ENCODE results near the gene TLK2. TPM values are rescaled to one million over a fixed set of nuclear protein-coding genes. Genes with fewer than 3 reads are reported as not detected.
"Not testable (repeated sequence)": the region's sequence is repeated elsewhere in the genome, so short reads cannot be mapped to it uniquely, and the experiment has no call there.

The TLK2 gene
- total RNA-seq, 1 donor from 2014 or later = 51.0 TPM

GRCh38 chr17:62558941-62559340, 80.3 kb downstream of the TLK2 start:
- DNase-seq (ENCODE audit: low read depth in 2 of 2) = not testable (repeated sequence)

DNA sequence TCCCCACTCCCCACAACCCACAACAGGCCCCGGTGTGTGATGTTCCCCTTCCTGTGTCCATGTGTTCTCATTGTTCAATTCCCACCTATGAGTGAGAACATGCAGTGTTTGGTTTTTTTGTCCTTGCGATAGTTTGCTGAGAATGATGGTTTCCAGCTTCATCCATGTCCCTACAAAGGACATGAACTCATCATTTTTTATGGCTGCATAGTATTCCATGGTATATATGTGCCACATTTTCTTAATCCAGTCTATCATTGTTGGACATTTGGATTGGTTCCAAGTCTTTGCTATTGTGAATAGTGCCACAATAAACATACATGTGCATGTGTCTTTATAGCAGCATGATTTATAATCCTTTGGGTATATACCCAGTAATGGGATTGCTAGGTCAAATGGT, 82.3 kb downstream of the TLK2 start:
- DNase-seq (ENCODE audit: low read depth in 2 of 2) = not testable (repeated sequence)

DNA sequence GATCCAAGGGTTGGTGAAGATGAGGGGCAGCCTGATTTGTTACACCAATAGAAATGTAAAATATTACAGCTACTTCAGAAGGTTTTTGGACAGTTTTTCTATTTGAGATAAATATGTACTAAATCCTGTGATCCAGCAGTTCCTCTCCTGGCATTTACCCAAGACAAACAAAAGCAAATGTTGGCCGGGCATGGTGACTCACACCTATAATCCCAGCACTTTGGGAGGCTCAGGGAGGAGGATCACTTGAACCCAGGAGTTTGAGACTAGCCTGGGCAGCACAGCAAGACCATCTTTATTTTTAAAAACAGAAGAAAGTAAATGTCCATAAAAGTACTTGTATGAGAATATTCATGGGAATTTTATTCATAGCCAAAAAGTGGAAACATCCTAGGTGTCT, 84.0 kb downstream of the TLK2 start:
- peak; percentile 76 to 90 for DNase-seq (ENCODE audit: low read depth in 2 of 2)

- peak; percentile 43 to 86 for DNase-seq (ENCODE audit: low read depth in 2 of 2)
Measured at GRCh38 chr17:62565817-62566216, 87.2 kb downstream of the TLK2 start.

DNA sequence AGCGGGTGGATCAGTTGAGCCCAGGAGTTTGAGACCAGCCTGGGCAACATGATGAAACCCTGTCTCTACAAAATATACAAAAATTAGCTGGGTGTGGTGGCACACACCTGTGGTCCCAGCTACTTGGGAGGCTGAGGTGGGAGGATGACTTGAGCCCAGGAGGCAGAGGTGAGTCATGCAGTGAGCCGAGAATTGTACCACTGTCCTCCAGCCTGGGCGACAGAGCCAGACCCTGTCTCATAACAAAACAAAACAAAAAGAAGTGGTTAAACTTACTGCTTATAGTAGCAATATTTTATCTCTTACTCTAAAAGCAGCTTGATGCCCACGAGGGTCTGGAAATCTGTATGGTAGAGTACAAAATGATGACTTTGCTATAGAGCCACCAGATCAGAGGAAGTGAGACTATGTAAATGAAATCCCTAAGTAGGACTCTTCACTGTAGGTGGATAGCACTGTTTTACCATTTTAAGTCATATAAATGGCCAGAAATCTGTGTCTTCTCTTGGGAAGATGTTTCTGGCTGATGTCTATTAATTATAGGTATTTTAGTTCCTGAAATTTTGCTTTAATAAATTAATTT, 88.5 kb downstream of the TLK2 start:
- DNase-seq (ENCODE audit: low read depth in 2 of 2) = no peak

DNA sequence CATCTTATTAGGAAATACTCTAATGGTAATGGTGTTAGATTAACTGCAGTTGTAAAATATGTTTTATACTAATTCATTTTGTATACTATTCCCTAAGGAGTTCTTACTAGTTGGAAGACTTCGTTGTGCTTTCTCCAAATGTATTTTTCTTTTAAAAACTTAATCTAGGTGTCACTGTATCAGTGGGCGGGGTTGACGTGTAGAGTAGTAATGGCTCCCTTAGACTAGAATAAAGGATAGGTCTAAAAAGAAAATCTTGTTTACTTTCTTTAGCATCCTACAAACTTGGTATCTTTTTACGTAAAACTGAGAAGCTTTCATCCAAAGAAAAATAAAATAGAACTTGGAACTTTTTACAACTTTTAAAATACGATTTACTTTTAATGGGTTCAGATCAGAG, 93.9 kb downstream of the TLK2 start:
- peak in 1 of 2 donors; percentile 35 for DNase-seq (ENCODE audit: low read depth in 2 of 2)

GRCh38 chr17:62572888-62573401, 94.3 kb downstream of the TLK2 start:
- peak; percentile 77 to 83 for DNase-seq (ENCODE audit: low read depth in 2 of 2)

GRCh38 chr17:62573480-62574117, 95.0 kb downstream of the TLK2 start:
- DNase-seq (ENCODE audit: low read depth in 2 of 2) = peak in 1 of 2 donors; percentile 58

DNA sequence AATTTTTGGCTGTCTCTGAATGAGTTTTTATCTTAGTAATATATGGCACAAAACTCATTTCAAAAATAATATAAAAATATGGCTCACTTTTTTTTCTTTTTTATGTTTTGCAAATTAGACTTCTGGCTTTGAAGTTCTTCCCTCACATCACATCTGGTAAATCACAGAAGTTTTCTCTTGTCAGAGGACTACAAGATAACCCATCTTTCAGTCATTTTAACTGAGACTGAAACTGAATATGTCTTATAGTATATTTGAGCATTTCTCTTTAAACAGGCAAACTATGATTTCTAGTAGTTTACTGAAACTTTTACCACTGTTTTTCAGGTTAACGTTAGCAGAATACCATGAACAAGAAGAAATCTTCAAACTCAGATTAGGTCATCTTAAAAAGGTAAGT, 97.8 kb downstream of the TLK2 start:
- no peak for DNase-seq (ENCODE audit: low read depth in 2 of 2)

DNA sequence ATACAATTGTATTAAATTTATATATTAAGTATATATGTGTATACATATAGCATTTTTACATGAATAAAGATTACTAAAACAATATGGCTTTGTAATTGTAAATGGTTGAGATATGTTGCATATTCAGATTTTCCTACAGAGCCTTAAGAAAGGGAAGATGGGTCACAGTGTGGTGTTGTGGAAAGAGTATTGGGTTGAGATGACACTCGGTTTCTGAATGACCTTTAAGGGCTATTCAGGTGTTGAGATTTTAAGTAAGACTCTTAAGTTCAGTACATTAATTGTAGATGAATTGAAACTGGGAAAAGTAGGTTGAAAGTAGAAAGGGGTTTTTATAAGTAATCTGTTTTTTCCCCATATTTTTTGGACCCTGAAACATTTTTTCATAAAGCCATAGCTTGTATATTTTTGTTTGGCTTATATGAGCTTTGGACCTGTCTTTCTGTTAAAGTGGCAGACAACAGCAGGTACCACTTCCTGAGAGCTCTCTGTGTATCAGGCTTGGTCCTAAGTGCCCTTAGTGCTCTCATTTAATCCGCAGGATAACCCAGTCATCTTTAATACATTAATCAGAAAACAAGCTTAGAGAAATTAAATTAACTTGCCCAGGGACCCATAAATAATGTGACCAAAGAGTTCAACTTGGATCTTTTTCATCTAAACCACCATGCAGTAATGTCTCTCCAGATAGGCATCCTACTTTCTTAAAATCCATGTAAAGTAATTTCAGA, 100.3 kb downstream of the TLK2 start:
- no peak for DNase-seq (ENCODE audit: low read depth in 2 of 2)

DNA sequence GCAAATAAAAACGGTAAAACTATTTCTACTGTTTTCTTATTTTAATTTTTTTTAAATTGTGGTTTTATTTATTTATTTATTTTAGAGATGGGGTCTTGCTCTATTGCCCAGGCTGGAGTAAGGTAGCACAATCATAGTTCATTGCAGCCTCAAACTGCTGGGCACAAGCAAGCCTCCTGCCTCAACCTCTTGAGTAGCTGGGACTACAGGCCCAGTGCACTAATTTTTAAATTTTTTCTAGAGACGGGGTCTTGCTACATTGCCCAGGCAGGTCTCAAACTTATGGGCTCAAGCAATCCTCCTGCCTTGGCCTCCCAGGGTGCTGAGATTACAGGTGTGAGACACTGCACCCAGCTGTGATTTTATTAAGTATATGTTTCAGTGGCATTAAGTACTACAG, 102.3 kb downstream of the TLK2 start:
- DNase-seq (ENCODE audit: low read depth in 2 of 2) = no peak

GRCh38 chr17:62581764-62582163, 103.1 kb downstream of the TLK2 start:
- DNase-seq (ENCODE audit: low read depth in 2 of 2) = no peak

- DNase-seq (ENCODE audit: low read depth in 2 of 2) = no peak
Measured at GRCh38 chr17:62587554-62587953, 108.9 kb downstream of the TLK2 start.

GRCh38 chr17:62588109-62588508, 109.5 kb downstream of the TLK2 start:
- DNase-seq (ENCODE audit: low read depth in 2 of 2) = no peak

GRCh38 chr17:62591333-62591732, 112.7 kb downstream of the TLK2 start:
- DNase-seq (ENCODE audit: low read depth in 2 of 2) = no peak

GRCh38 chr17:62591822-62592221, 113.2 kb downstream of the TLK2 start:
- DNase-seq (ENCODE audit: low read depth in 2 of 2) = not testable (repeated sequence)

DNA sequence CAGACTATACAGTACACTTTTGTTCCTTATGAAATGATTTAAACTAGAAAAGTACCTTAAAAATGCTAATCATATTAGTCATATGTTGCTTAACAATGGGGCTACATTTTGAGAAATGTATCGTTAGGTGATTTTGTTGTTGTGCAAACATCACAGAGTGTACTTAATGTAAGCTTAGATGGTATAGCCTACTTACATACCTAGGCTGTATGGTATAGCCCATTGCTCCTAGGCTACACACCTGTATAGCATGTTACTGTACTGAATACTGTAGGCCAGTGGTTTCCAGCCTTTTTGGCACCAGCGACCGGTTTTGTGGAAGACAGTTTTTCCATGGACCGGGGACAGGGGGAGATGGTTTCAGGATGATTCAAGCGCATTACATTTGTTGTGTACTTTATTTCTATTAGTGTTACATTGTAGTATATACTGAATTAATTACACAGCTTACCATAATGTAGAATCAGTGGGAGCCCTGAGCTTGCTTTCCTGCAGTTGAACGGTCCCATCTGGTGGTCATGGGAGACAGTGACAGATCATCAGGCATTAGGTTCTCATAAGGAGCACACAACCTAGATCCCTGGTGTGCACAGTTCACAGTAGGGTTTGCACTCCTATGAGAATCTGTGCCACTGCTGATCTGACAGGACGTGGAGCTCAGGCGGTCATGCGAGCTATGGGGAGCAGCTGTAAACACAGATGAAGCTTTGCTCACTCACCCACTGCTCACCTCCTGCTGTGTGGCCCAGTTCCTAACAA, 113.9 kb downstream of the TLK2 start:
- peak; percentile 52 to 57 for DNase-seq (ENCODE audit: low read depth in 2 of 2)

- DNase-seq (ENCODE audit: low read depth in 2 of 2) = no peak
Measured at GRCh38 chr17:62595484-62595883, 116.9 kb downstream of the TLK2 start.

DNA sequence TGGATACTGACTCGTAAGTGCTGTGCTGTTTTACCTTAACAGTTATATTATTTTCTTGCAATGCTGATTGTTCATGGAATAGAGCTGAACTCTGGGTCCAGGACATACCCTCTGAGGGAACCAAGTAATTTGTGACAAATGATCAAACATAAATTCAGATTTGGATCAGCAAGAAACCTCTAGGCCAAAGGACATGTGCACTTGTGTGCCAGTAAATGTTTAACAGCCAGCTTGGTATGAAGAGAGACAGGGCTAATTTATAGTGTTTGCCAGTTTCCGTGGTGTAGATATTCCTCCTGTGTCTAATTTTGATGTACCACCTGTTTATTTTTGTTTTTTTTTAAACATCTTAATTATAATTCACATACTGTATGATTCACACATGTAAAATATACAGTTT, 118.0 kb downstream of the TLK2 start:
- DNase-seq (ENCODE audit: low read depth in 2 of 2) = no peak

DNA sequence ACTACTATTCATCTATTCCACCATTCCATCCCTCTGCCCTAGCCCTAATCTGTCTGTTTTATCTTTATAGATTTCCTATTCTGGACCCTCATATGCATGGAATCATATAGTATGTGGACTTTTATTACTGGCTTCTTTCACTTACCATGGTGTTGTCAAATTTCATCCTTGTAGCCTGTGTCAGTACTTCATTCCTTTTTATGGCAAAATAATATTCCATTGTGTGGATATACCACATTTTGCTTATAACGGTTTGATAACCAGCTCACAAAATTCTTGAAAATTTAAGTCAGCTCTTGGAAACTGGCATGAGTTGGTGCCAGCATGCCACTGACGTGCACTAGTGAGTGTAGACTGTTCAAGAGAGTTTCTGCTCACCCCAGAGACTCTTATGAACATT, 118.5 kb downstream of the TLK2 start:
- DNase-seq (ENCODE audit: low read depth in 2 of 2) = no peak

GRCh38 chr17:62597920-62598319, 119.3 kb downstream of the TLK2 start:
- DNase-seq (ENCODE audit: low read depth in 2 of 2) = no peak
